IPS-18a (cell line): ENCODE data around the gene ZNF581.

Experiments
- H3K27ac ChIP-seq: one replicate; pipeline ENCODE4 v1.5.1; 2013; ENCODE audit warnings: low read length
- H3K27me3 ChIP-seq: one replicate; pipeline ENCODE4 v1.6.1; 2013; ENCODE audit warnings: mild to moderate bottlenecking, low read length; ENCODE audit not compliant: control insufficient read depth, insufficient read depth
- H3K36me3 ChIP-seq: one replicate; pipeline ENCODE4 v1.6.1; 2013; ENCODE audit warnings: low read depth, low read length; ENCODE audit not compliant: control insufficient read depth
- H3K4me1 ChIP-seq: one replicate; pipeline ENCODE4 v1.6.1; 2013; ENCODE audit warnings: low read depth, low read length; ENCODE audit not compliant: control insufficient read depth
- H3K4me3 ChIP-seq: one replicate; pipeline ENCODE4 v1.5.1; 2013; ENCODE audit warnings: low read length
- H3K9ac ChIP-seq: one replicate; pipeline ENCODE4 v1.6.1; 2013; ENCODE audit warnings: mild to moderate bottlenecking, low read length, moderate library complexity
- H3K9me3 ChIP-seq: one replicate; pipeline ENCODE4 v1.6.1; 2013; ENCODE audit warnings: low read depth, low read length; ENCODE audit not compliant: control insufficient read depth

ZNF581 gene

DNA sequence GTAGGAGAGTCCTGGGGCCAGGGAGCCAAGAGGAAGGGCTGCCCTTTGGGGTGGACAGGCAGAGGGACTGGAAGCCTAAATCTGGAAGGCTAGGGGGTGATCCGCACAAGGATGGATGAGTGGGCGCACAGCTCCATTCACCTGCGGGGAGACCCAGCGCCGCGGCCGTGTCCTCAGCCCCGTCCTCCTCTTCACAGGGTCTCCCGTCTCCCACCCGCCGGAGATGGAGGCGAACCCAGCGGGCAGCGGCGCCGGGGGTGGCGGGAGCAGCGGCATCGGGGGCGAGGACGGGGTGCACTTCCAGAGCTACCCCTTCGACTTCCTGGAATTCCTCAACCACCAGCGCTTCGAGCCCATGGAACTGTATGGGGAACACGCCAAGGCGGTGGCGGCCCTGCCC is 30.1 kb upstream of the ZNF581 start:
- no peak overlapping the region for H3K27ac ChIP-seq
- no peaks in the 10 kb centered on the region for H3K27me3 ChIP-seq
- H3K36me3 ChIP-seq, result peaks cover 12% of the 10 kb centered on the region
- no peaks in the 10 kb centered on the region for H3K9me3 ChIP-seq
- H3K9ac ChIP-seq, result no peak overlapping the region
- H3K4me3 ChIP-seq, result no peak overlapping the region
- H3K4me1 ChIP-seq, result no peaks in the 10 kb centered on the region

DNA sequence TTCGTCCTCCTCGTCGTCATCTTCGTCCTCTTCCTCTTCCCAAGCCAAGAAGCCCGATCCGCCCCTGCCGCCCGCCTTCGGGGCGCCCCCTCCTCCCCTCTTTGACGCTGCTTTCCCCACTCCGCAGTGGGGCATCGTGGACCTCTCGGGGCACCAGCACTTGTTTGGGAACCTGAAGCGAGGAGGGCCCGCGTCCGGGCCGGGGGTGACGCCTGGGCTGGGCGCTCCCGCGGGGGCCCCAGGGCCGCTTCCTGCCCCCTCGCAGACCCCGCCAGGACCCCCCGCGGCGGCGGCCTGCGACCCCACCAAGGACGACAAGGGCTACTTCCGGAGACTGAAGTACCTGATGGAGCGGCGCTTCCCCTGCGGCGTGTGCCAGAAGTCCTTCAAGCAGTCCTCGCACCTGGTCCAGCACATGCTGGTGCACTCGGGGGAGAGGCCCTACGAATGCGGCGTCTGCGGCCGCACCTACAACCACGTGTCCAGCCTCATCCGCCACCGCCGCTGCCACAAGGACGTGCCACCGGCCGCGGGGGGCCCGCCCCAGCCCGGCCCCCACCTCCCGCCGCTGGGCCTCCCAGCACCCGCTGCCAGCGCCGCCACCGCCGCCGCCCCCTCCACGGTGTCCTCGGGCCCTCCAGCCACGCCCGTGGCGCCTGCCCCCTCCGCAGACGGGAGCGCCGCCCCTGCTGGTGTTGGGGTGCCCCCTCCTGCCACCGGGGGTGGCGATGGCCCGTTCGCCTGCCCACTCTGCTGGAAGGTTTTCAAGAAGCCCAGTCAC is 29.3 kb upstream of the ZNF581 start:
- Histone ChIP-seq H3K4me1 (no peaks in the 10 kb centered on the region), H3K9ac (no peak overlapping the region), H3K27ac (no peak overlapping the region), H3K27me3 (no peaks in the 10 kb centered on the region), H3K4me3 (no peak overlapping the region), H3K36me3 (peaks cover 12% of the 10 kb centered on the region), H3K9me3 (no peaks in the 10 kb centered on the region)

DNA sequence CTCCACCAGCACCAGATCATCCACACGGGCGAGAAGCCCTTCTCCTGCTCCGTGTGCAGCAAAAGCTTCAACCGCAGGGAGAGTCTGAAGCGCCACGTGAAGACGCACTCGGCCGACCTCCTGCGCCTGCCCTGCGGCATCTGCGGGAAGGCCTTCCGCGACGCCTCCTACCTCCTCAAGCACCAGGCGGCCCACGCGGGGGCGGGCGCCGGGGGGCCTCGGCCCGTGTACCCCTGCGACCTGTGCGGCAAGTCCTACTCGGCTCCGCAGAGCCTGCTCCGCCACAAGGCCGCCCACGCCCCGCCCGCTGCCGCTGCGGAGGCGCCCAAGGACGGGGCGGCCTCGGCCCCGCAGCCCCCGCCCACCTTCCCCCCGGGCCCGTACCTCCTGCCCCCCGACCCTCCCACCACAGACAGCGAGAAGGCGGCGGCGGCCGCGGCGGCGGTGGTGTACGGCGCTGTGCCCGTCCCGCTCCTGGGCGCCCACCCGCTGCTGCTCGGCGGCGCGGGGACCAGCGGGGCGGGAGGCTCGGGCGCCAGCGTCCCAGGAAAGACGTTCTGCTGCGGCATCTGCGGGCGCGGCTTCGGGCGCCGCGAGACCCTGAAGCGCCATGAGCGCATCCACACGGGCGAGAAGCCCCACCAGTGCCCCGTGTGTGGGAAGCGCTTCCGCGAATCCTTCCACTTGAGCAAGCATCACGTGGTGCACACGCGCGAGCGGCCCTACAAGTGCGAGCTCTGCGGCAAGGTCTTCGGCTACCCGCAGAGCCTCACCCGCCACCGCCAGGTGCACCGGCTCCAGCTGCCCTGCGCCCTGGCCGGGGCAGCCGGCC is 28.5 kb upstream of the ZNF581 start:
- H3K4me1 ChIP-seq, result no peaks in the 10 kb centered on the region
- H3K4me3 ChIP-seq, result no peak overlapping the region
- H3K36me3 ChIP-seq, result peaks cover 5% of the 10 kb centered on the region
- no peaks in the 10 kb centered on the region for H3K9me3 ChIP-seq
- no peaks in the 10 kb centered on the region for H3K27me3 ChIP-seq
- no peak overlapping the region for H3K27ac ChIP-seq
- H3K9ac ChIP-seq, result no peak overlapping the region

GRCh38 chr19:55615543-55616394 is 27.7 kb upstream of the ZNF581 start:
- H3K4me3 ChIP-seq, result no peak overlapping the region
- no peak overlapping the region for H3K27ac ChIP-seq
- no peaks in the 10 kb centered on the region for H3K4me1 ChIP-seq
- peaks cover 5% of the 10 kb centered on the region for H3K36me3 ChIP-seq
- H3K27me3 ChIP-seq, result no peaks in the 10 kb centered on the region
- H3K9ac ChIP-seq, result no peak overlapping the region
- no peaks in the 10 kb centered on the region for H3K9me3 ChIP-seq

DNA sequence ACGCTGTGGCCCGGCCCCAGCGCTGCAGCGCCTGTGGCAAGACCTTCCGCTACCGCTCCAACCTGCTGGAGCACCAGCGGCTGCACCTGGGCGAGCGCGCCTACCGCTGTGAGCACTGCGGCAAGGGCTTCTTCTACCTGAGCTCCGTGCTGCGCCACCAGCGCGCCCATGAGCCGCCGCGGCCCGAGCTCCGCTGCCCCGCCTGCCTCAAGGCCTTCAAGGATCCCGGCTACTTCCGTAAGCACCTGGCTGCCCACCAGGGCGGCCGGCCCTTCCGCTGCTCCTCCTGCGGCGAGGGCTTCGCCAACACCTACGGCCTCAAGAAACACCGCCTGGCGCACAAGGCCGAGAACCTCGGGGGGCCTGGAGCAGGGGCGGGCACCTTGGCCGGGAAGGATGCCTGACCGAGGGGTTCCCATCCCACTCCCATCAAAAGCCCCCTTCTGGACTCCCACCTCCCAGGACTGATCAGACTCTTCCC is 27.0 kb upstream of the ZNF581 start:
- no peak overlapping the region for H3K9ac ChIP-seq
- H3K27ac ChIP-seq, result no peak overlapping the region
- H3K36me3 ChIP-seq, result peaks cover 5% of the 10 kb centered on the region

GRCh38 chr19:55617426-55617825 is 26.0 kb upstream of the ZNF581 start:
- H3K9ac ChIP-seq, result no peak overlapping the region

More for the DNA sequence above, 27.0 kb upstream of the ZNF581 start:
- H3K4me3 ChIP-seq, result no peak overlapping the region
- no peaks in the 10 kb centered on the region for H3K4me1 ChIP-seq
- H3K27me3 ChIP-seq, result no peaks in the 10 kb centered on the region
- no peaks in the 10 kb centered on the region for H3K9me3 ChIP-seq

GRCh38 chr19:55618426-55618825 is 25.0 kb upstream of the ZNF581 start:
- Histone ChIP-seq H3K27ac (no peak overlapping the region), H3K9ac (no peak overlapping the region), H3K27me3 (no peaks in the 10 kb centered on the region), H3K36me3 (peaks cover 5% of the 10 kb centered on the region), H3K9me3 (no peaks in the 10 kb centered on the region), H3K4me3 (no peak overlapping the region), H3K4me1 (no peaks in the 10 kb centered on the region)

More at GRCh38 chr19:55617426-55617825, 26.0 kb upstream of the ZNF581 start:
- Histone ChIP-seq H3K4me3 (no peak overlapping the region), H3K36me3 (peaks cover 5% of the 10 kb centered on the region), H3K27ac (no peak overlapping the region), H3K27me3 (no peaks in the 10 kb centered on the region), H3K9me3 (no peaks in the 10 kb centered on the region), H3K4me1 (no peaks in the 10 kb centered on the region)

- Histone ChIP-seq H3K9ac (no peak overlapping the region), H3K27me3 (no peaks in the 10 kb centered on the region), H3K4me3 (no peak overlapping the region), H3K4me1 (no peaks in the 10 kb centered on the region), H3K9me3 (no peaks in the 10 kb centered on the region), H3K27ac (no peak overlapping the region), H3K36me3 (peaks cover 5% of the 10 kb centered on the region)
Observed at GRCh38 chr19:55619286-55619685, 24.2 kb upstream of the ZNF581 start.

DNA sequence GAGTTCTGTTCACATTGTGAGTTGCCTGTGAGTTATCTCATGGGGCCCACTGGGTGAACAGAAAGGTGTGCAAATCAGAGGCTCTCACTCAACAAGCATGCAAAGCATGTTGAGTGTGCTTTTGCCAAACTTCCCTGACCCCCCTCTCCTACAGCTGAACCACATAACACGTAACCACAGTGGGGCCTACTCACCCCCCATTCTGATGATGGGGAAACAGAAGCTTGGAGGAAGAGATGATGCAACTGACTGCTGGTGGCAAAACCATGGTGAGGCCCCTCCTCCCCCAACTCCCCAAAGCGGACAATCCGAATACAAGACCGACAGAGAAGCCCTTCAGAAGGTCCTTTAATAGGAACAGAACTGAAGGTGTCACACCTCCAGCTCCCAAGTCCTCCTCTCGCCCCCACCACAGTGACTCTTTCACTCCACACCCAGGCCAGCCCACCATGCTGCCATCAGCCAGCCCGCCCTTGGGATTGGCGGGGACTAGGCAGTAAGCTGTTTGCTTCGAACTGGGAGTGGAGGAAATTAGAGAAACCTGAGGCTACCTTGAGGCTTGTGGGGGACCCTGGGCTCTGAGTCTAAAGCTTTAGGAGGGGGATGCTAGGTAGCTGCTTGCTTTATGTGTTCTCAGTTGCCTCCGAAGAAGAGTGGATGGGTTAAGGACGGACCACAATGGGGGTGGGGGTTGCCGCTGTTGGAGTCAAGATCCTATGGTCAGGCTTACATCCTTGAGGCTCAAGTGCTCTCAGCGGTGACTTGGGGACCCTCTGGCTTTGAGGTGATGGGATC is 22.8 kb upstream of the ZNF581 start:
- Histone ChIP-seq H3K36me3 (peaks cover 5% of the 10 kb centered on the region), H3K27ac (no peak overlapping the region), H3K4me1 (no peaks in the 10 kb centered on the region), H3K9me3 (no peaks in the 10 kb centered on the region), H3K4me3 (no peak overlapping the region), H3K27me3 (no peaks in the 10 kb centered on the region), H3K9ac (no peak overlapping the region)

DNA sequence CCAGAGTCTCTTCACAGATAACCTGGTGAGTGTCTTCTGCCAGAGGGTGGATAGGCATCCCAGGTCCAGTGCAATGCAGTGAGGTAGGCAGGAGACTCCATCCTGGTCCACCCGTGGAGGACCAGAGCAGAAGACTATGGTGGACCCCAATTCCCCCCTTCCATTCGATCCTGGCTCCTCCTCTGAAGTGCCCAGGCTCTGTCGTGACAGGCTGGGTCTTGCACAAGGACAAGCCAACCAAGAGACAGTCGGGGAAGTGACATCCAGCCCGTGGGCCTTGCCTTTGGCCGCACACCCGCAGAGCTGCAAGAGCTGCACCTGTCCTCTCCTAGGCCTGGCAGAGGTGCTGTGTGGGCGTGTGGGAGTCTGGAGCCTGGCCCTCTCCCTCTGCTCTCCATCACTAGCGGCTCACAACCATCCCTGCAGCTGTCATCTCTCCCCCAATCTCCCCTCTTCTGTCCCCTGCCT is 22.2 kb upstream of the ZNF581 start:
- no peak overlapping the region for H3K9ac ChIP-seq
- H3K4me3 ChIP-seq, result no peak overlapping the region
- no peaks in the 10 kb centered on the region for H3K4me1 ChIP-seq
- H3K36me3 ChIP-seq, result peaks cover 5% of the 10 kb centered on the region
- no peaks in the 10 kb centered on the region for H3K9me3 ChIP-seq
- no peak overlapping the region for H3K27ac ChIP-seq
- H3K27me3 ChIP-seq, result no peaks in the 10 kb centered on the region
